Sigmoid colon (tissue), 4 donors: ENCODE measurements around the gene LAMA3.

Source experiments
- EP300 ChIP-seq, 4 donors: sonication (generic); formaldehyde crosslinking; IDR thresholded peaks; one replicate each; pipeline ENCODE4 v1.6.1; 2017; ENCODE audit warnings: antibody characterized with exemption in 4 of 4
- POLR2A ChIP-seq, 2 donors: fragments of 450-650 bp; IDR thresholded peaks; one replicate each; pipeline ENCODE4 v1.6.1; 2016; ENCODE audit warnings: antibody characterized with exemption in 2 of 2, mild to moderate bottlenecking in 2 of 2, moderate library complexity in 2 of 2
- POLR2AphosphoS5 ChIP-seq, 4 donors: sonication (generic); formaldehyde crosslinking; IDR thresholded peaks; one replicate each; pipeline ENCODE4 v1.6.1; 2017; ENCODE audit warnings: antibody characterized with exemption in 4 of 4
- TF ChIP-seq, protein P1 (sequence below), 4 experiments: fragments of 450-650 bp in 3 of 4; fragments of 200-600 bp in 1 of 4; IDR thresholded peaks; one replicate each; pipeline ENCODE4 v1.5.1; 2016 to 2019; ENCODE audit warnings: antibody characterized with exemption in 4 of 4, mild to moderate bottlenecking in 3 of 4, moderate library complexity in 2 of 4

DNA sequence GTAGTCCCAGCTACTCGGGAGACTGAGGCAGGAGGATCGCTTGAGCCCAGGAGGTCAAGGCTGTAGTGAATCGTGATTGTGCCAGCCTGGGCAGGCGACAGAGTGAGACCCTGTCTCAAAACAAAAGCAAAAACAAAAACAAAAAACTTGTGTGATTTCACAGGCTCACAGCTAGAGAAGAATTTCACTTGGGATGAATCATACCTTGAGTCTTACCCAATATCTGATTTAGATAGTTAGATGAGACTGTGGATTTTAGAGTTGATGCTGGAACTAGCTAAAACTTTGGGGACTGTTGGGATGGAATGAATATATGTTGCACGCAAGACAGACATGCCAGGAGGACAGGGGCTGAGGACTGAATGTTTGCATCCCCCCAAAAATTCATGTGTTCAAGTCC, 31.0 kb upstream of the LAMA3 start:
- TF ChIP-seq, protein P1, sequence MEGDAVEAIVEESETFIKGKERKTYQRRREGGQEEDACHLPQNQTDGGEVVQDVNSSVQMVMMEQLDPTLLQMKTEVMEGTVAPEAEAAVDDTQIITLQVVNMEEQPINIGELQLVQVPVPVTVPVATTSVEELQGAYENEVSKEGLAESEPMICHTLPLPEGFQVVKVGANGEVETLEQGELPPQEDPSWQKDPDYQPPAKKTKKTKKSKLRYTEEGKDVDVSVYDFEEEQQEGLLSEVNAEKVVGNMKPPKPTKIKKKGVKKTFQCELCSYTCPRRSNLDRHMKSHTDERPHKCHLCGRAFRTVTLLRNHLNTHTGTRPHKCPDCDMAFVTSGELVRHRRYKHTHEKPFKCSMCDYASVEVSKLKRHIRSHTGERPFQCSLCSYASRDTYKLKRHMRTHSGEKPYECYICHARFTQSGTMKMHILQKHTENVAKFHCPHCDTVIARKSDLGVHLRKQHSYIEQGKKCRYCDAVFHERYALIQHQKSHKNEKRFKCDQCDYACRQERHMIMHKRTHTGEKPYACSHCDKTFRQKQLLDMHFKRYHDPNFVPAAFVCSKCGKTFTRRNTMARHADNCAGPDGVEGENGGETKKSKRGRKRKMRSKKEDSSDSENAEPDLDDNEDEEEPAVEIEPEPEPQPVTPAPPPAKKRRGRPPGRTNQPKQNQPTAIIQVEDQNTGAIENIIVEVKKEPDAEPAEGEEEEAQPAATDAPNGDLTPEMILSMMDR (IDR thresholded peaks at IDR 0.05) = no peak
- no peak for TF ChIP-seq POLR2A (IDR thresholded peaks at IDR 0.05)
- TF ChIP-seq POLR2AphosphoS5 (IDR thresholded peaks at IDR 0.05) = no peak
- TF ChIP-seq EP300 (IDR thresholded peaks at IDR 0.05) = no peak
